Measurements from ENCODE around the gene MICALL1. TPM values are rescaled to one million over a fixed set of nuclear protein-coding genes. Genes with fewer than 3 reads are reported as not detected.
A peak's percentile ranks its signal among the peaks of the same experiment; 100 is the strongest.

The MICALL1 gene
- total and polyA plus RNA-seq, 2 of the 13 experiments (the other 11 are each of a cell fraction or from before 2014, with no cell fraction given) = 7.6 to 10.6 TPM

DNA sequence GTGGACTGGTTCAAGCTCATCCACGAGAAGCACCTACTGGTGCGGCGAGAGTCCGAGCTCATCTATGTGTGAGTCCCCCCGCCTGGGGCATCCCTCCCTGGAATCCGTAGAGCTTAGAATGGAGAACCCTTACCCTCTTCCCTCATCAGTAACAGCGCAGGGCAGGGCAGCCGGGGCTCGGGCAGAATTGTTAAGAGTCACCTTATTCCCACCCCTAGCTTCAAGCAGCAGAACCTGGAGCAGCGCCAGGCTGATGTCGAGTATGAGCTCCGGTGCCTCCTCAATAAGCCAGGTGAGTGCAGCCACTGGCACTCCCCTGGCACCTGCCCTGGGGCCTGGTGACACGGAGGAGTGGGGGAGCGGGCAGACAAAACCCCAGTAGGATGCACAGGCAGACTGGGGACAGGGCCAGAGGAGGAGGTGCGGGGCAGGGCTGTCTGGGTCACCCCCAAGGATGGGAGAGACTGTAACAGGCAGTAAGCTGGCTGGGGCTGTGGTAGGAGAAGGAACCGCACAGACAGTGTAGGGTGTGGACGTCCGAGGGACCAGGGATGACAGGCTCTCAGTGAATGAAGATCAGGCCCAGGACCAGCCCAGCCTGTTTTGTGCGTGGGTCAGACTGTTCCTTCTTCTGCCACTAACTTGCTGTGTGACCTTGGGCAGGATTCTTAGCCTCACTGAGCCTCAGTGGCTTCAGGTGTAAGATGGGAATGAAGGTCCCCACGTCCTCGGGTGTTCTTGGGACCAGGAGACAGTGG lies 26.9 kb downstream of the MICALL1 start:
- FAIRE-seq = no peak
- intact Hi-C loops (cut with micrococcal nuclease; ENCODE audit: unreplicated experiment) = loop anchor here (5.0 kb wide), 1 partner anchor 34 kb away; no protein-coding TSS in a partner anchor

DNA sequence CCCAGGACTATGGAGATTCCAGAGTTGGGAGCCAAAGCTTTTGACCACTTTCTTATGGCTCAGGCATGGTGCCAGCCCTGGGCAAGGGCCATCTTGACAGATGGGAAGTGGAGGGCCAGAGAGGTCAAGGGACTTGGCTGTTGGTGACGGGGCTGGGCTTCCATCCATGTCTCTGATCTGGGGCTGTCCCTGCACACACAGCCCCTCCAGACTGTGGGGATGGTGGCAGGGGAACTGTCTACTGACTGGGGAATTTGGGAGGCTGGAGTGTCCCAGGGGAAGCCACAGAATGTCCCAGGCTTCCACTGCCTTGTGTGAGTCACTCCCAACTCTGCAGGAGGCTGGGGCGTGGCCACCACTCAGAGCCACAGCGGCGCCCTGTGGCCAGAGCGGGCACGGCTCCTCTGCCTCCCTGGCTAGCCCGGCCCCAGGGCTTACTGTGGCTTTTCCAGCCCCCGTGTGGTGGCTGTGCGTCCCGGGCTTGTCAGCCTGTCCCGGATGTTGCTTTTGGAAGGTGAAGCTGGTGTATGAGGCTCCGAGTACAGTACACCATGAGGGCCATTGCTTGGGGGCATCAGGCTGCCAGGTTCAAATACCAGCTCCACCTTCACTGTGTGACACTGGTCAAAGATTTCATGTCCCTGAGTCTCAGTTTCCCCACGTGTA lies 27.7 kb downstream of the MICALL1 start:
- DNase-seq (ENCODE audit: low spot score) (peak; percentile 83), ATAC-seq (peak; percentile 98), FAIRE-seq (peak; percentile 91)
- Histone ChIP-seq H3K4me2 (ENCODE audit: low read depth, low read length) (peak overlapping the region; percentile 41; the same call in 1 of the 2 replicates), H3K4me3 (replicated peaks in 1 of 3; ENCODE audit: insufficient read depth in 1 of 3, low read depth in 2 of 3, low read length in 3 of 3) (no peak overlapping the region), H3K27me3 (ENCODE audit: control insufficient read depth in 1 of 2, insufficient read depth in 2 of 2, low read length in 2 of 2) (no peaks in the 10 kb centered on the region), H3K27ac (ENCODE audit: extremely low read length, insufficient read depth, low read length) (peak overlapping the region; percentile 21), H4K20me1 (ENCODE audit: insufficient read depth, low read length) (no peaks in the 10 kb centered on the region), H3K9me3 (ENCODE audit: low read length) (no peaks in the 10 kb centered on the region), H3K9ac (ENCODE audit: insufficient read depth, low read depth, low read length) (0 out of 2 replicates have a peak overlapping the region, but pooled peaks have one; percentile 19), H3K79me2 (ENCODE audit: insufficient read depth, low read length) (no peaks in the 10 kb centered on the region), H3K4me1 (ENCODE audit: insufficient read depth, low read length) (peaks cover 13% of the 10 kb centered on the region), H2AFZ (ENCODE audit: low read length) (no peak overlapping the region), H3K36me3 (replicated peaks in 1 of 2; ENCODE audit: control insufficient read depth in 1 of 2, insufficient read depth in 2 of 2, low read length in 2 of 2) (peaks cover 11 to 26% of the 10 kb centered on the region in 2 experiments; a peak in 4 of 5 replicates)
- intact Hi-C loops (cut with micrococcal nuclease; ENCODE audit: unreplicated experiment) = loop anchor here (2.0 to 5.0 kb wide), 2 partner anchors 33 to 47 kb away; no protein-coding TSS in a partner anchor
- in situ Hi-C loops (cut with HindIII; ENCODE audit: extremely low pct_ligation_motif_present, low pct_unique_long_range_greater_than_20kb) = loop anchor here (10.0 kb wide), 1 partner anchor 119 kb away; no protein-coding TSS in a partner anchor
- WGBS (ENCODE audit: low lambda C conversion rate) = no CpG with 5 or more reads among the region's 13 CpGs
- no TSS peak for BruUV-seq (replicated peaks)
- ChIA-PET POLR2A (interaction anchor here (0.7 to 1.1 kb wide), 2 partner anchors 27 to 79 kb away, joined by 3 to 4 read pairs; partner anchors contain the start of gene MICALL1), CTCF (ENCODE audit: low intra/inter-chr PET ratio, low total read pairs) (interaction anchor here (0.7 to 1.9 kb wide), 7 partner anchors 19 to 116 kb away, joined by 3 to 28 read pairs (median 4); no protein-coding TSS in a partner anchor)
- TF ChIP-seq ZSCAN29 (CRISPR knock-in tag; conservative IDR thresholded peaks at IDR 0.05) = no peak
- no peak for TF ChIP-seq ZFP82 (CRISPR knock-in tag; IDR thresholded peaks at IDR 0.05; ENCODE audit: borderline replicate concordance)
- TF ChIP-seq, protein P1, sequence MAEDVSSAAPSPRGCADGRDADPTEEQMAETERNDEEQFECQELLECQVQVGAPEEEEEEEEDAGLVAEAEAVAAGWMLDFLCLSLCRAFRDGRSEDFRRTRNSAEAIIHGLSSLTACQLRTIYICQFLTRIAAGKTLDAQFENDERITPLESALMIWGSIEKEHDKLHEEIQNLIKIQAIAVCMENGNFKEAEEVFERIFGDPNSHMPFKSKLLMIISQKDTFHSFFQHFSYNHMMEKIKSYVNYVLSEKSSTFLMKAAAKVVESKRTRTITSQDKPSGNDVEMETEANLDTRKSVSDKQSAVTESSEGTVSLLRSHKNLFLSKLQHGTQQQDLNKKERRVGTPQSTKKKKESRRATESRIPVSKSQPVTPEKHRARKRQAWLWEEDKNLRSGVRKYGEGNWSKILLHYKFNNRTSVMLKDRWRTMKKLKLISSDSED (CRISPR knock-in tag; IDR thresholded peaks at IDR 0.05) = no peak
- TF ChIP-seq SMAD3 (CRISPR knock-in tag; IDR thresholded peaks at IDR 0.05) = 0 out of 2 replicates have a peak, but pooled peaks have one; percentile 51
- no peak for TF ChIP-seq RFX1 (IDR thresholded peaks at IDR 0.05)
- TF ChIP-seq CBFB (CRISPR knock-in tag; IDR thresholded peaks at IDR 0.05) = peak; percentile 70; the same call in 1 of the 2 replicates
- TF ChIP-seq, protein P2, sequence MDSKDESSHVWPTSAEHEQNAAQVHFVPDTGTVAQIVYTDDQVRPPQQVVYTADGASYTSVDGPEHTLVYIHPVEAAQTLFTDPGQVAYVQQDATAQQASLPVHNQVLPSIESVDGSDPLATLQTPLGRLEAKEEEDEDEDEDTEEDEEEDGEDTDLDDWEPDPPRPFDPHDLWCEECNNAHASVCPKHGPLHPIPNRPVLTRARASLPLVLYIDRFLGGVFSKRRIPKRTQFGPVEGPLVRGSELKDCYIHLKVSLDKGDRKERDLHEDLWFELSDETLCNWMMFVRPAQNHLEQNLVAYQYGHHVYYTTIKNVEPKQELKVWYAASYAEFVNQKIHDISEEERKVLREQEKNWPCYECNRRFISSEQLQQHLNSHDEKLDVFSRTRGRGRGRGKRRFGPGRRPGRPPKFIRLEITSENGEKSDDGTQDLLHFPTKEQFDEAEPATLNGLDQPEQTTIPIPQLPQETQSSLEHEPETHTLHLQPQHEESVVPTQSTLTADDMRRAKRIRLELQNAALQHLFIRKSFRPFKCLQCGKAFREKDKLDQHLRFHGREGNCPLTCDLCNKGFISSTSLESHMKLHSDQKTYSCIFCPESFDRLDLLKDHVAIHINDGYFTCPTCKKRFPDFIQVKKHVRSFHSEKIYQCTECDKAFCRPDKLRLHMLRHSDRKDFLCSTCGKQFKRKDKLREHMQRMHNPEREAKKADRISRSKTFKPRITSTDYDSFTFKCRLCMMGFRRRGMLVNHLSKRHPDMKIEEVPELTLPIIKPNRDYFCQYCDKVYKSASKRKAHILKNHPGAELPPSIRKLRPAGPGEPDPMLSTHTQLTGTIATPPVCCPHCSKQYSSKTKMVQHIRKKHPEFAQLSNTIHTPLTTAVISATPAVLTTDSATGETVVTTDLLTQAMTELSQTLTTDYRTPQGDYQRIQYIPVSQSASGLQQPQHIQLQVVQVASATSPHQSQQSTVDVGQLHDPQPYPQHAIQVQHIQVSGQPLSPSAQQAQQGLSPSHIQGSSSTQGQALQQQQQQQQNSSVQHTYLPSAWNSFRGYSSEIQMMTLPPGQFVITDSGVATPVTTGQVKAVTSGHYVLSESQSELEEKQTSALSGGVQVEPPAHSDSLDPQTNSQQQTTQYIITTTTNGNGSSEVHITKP (CRISPR knock-in tag; IDR thresholded peaks at IDR 0.05; ENCODE audit: low read depth) = 0 out of 2 replicates have a peak, but pooled peaks have one; percentile 43
- TF ChIP-seq MXI1 (IDR thresholded peaks at IDR 0.05; ENCODE audit: borderline replicate concordance, low read depth, low read length) = peak; percentile 69; the same call in 1 of the 3 replicates
- TF ChIP-seq NR2F2 (IDR thresholded peaks at IDR 0.05; ENCODE audit: borderline replicate concordance, low read depth) = no peak

More for the DNA sequence above, 26.9 kb downstream of the MICALL1 start:
- no peak for TF ChIP-seq KDM2A (CRISPR knock-in tag; IDR thresholded peaks at IDR 0.05; ENCODE audit: borderline replicate concordance, low read depth)
- TF ChIP-seq ZNF768 (CRISPR knock-in tag; IDR thresholded peaks at IDR 0.05) = peak; percentile 54
- TSS peak; percentile 36 for BruUV-seq (replicated peaks)
- no peak for DNase-seq (ENCODE audit: low spot score)
- no peak for ATAC-seq
- Histone ChIP-seq H3K4me1 (ENCODE audit: insufficient read depth, low read length) (peaks cover 13% of the 10 kb centered on the region), H3K9me3 (ENCODE audit: low read length) (no peaks in the 10 kb centered on the region), H4K20me1 (ENCODE audit: insufficient read depth, low read length) (no peaks in the 10 kb centered on the region), H3K4me3 (replicated peaks in 1 of 3; ENCODE audit: insufficient read depth in 1 of 3, low read depth in 2 of 3, low read length in 3 of 3) (no peak overlapping the region), H3K4me2 (ENCODE audit: low read depth, low read length) (no peak overlapping the region), H3K9ac (ENCODE audit: insufficient read depth, low read depth, low read length) (no peak overlapping the region), H3K36me3 (replicated peaks in 1 of 2; ENCODE audit: control insufficient read depth in 1 of 2, insufficient read depth in 2 of 2, low read length in 2 of 2) (peaks cover 11 to 25% of the 10 kb centered on the region in 2 experiments; a peak in 4 of 5 replicates), H3K27me3 (ENCODE audit: control insufficient read depth in 1 of 2, insufficient read depth in 2 of 2, low read length in 2 of 2) (no peaks in the 10 kb centered on the region), H2AFZ (ENCODE audit: low read length) (no peak overlapping the region), H3K27ac (ENCODE audit: extremely low read length, insufficient read depth, low read length) (no peak overlapping the region), H3K79me2 (ENCODE audit: insufficient read depth, low read length) (no peaks in the 10 kb centered on the region)
- CTCF ChIA-PET (ENCODE audit: low intra/inter-chr PET ratio, low total read pairs) = interaction anchor here (0.7 to 1.9 kb wide), 6 partner anchors 20 to 116 kb away, joined by 3 to 28 read pairs (median 5); no protein-coding TSS in a partner anchor
- WGBS (ENCODE audit: low lambda C conversion rate) = 79% methylated on average over 11 of the region's 21 CpGs
- POLR2A ChIA-PET = no interaction called here
- in situ Hi-C loops (cut with HindIII; ENCODE audit: extremely low pct_ligation_motif_present, low pct_unique_long_range_greater_than_20kb) = loop anchor here (10.0 kb wide), 1 partner anchor 118 kb away; no protein-coding TSS in a partner anchor
